ENCODE data around the gene FHIT. TPM values are rescaled to one million over a fixed set of nuclear protein-coding genes. Genes with fewer than 3 reads are reported as not detected.

FHIT gene
- total RNA-seq, 1 donor from 2014 or later: 16.1 TPM

DNA sequence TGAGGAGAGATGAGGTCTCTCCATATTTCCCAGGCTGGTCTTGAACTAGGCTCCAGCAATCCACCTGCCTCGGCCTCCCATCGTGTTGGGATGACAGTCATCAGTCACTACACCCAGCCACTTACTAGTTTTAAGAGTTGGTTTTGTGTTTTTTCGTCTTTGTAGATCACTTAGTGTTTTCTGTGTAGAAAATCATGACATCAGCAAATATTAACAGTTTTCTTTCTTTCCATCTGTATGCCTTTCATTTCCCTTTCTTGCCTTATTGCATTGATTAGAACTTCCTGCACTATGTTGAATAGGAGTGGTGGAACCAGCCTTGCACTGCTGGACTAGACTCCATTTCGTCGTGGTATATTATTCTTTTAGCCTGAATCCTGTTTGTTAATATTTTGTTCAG, 415.5 kb downstream of the FHIT start:
- Mint-ChIP-seq H3K4me3 (ENCODE audit: low read depth) (no peak overlapping the region), H3K36me3 (ENCODE audit: insufficient read depth) (no peaks in the 10 kb centered on the region), H3K4me1 (ENCODE audit: low read depth) (peaks cover 6% of the 10 kb centered on the region), H3K27me3 (peaks cover 4% of the 10 kb centered on the region), H3K9me3 (ENCODE audit: low read depth) (peaks cover 6% of the 10 kb centered on the region), H3K27ac (no peak overlapping the region)
- DNase-seq (ENCODE audit: low spot score, unreplicated experiment): no peak
- no peak for TF ChIP-seq CTCF (IDR thresholded peaks at IDR 0.05; ENCODE audit: unreplicated experiment)

DNA sequence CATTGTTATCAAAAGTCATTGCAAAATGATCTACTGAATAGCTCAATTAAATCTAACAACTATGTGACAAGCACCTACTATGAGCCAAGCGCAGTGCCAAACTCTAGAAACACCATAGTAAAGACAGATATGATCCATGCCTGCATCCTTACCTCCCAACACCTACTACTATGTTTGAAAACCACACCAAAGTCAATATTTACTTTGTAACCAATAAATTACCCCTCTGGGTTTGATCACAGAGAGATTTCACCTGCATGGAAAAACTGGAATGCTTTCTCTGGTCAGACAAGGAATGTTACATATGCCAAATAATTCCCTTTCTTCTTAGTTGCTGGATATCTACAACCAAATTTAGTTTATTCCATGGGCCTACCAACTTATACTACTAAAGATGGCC, 422.2 kb downstream of the FHIT start:
- peaks cover 4% of the 10 kb centered on the region for H3K36me3 Mint-ChIP-seq (ENCODE audit: insufficient read depth)
- peaks cover 2% of the 10 kb centered on the region for H3K4me1 Mint-ChIP-seq (ENCODE audit: low read depth)
- no peak for DNase-seq (ENCODE audit: low spot score, unreplicated experiment)
- H3K27me3 Mint-ChIP-seq: no peaks in the 10 kb centered on the region
- no peak for TF ChIP-seq CTCF (IDR thresholded peaks at IDR 0.05; ENCODE audit: unreplicated experiment)
- H3K4me3 Mint-ChIP-seq (ENCODE audit: low read depth): no peak overlapping the region
- peaks cover 11% of the 10 kb centered on the region for H3K9me3 Mint-ChIP-seq (ENCODE audit: low read depth)
- no peak overlapping the region for H3K27ac Mint-ChIP-seq

DNA sequence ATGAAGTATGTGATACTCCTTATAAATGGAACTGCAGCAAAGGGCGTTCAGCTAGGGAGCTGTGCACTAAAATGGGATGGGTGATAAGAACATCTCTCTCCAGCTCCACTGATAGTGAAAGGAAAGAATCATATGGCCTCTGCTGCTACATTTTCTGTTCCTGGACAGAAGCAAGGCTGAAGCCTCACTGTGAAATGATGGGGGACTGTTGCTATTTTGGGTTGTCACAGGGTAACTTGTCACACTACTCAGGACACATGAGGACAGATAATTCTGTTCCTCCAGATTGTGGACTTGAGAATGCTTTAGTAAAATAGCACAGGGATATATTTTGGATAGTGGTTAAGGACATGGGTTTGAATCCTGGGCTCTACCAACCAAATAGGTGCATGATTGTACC, 423.6 kb downstream of the FHIT start:
- TF ChIP-seq CTCF (IDR thresholded peaks at IDR 0.05; ENCODE audit: unreplicated experiment): no peak
- DNase-seq (ENCODE audit: low spot score, unreplicated experiment): no peak
- H3K9me3 Mint-ChIP-seq (ENCODE audit: low read depth): peaks cover 13% of the 10 kb centered on the region
- H3K36me3 Mint-ChIP-seq (ENCODE audit: insufficient read depth): peaks cover 4% of the 10 kb centered on the region
- peaks cover 2% of the 10 kb centered on the region for H3K4me1 Mint-ChIP-seq (ENCODE audit: low read depth)
- no peak overlapping the region for H3K27ac Mint-ChIP-seq
- no peaks in the 10 kb centered on the region for H3K27me3 Mint-ChIP-seq
- H3K4me3 Mint-ChIP-seq (ENCODE audit: low read depth): no peak overlapping the region

- H3K9me3 Mint-ChIP-seq (ENCODE audit: low read depth): peaks cover 13% of the 10 kb centered on the region
- H3K36me3 Mint-ChIP-seq (ENCODE audit: insufficient read depth): peaks cover 4% of the 10 kb centered on the region
- H3K4me3 Mint-ChIP-seq (ENCODE audit: low read depth): no peak overlapping the region
- H3K27ac Mint-ChIP-seq: no peak overlapping the region
- no peaks in the 10 kb centered on the region for H3K4me1 Mint-ChIP-seq (ENCODE audit: low read depth)
- no peak for DNase-seq (ENCODE audit: low spot score, unreplicated experiment)
- no peaks in the 10 kb centered on the region for H3K27me3 Mint-ChIP-seq
- no peak for TF ChIP-seq CTCF (IDR thresholded peaks at IDR 0.05; ENCODE audit: unreplicated experiment)
Observed at GRCh38 chr3:60826511-60826910, 424.7 kb downstream of the FHIT start.

DNA sequence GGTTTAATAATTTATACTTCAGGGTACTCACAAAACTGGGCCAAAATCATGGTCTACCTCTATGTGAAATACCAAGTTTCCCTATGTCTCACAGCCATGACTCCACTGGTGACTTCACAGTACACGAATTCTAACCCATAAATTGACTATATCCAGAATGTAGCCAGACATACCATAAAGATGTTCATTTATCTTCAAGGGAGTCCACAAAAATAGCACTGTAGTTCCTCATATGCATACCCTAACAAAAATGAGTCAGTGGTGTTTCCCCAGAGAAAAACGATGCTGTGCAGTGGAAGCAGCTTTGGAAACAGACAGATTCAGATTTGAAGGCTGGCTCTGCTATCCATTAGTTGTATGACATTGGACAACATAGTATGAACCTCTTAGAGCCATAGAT, 438.8 kb downstream of the FHIT start:
- Mint-ChIP-seq H3K27me3 (no peaks in the 10 kb centered on the region), H3K27ac (no peak overlapping the region), H3K36me3 (ENCODE audit: insufficient read depth) (peaks cover 4% of the 10 kb centered on the region), H3K4me3 (ENCODE audit: low read depth) (no peak overlapping the region), H3K4me1 (ENCODE audit: low read depth) (no peaks in the 10 kb centered on the region), H3K9me3 (ENCODE audit: low read depth) (peaks cover 17% of the 10 kb centered on the region)
- no peak for TF ChIP-seq CTCF (IDR thresholded peaks at IDR 0.05; ENCODE audit: unreplicated experiment)
- no peak for DNase-seq (ENCODE audit: low spot score, unreplicated experiment)
